Cardiac septum (tissue), 1 donor: ENCODE results near the gene ERMP1. TPM values are rescaled to one million over a fixed set of nuclear protein-coding genes. Genes with fewer than 3 reads are reported as not detected.
A peak's percentile ranks its signal among the peaks of the same experiment; 100 is the strongest.
"Not testable (repeated sequence)": the region's sequence is repeated elsewhere in the genome, so short reads cannot be mapped to it uniquely, and the experiment has no call there.

Experiments
- DNase-seq: peaks from one replicate; pipeline ENCODE4 v3.0.0-alpha.2; 2020; ENCODE audit warnings: low spot score
- intact Hi-C: fragments of 100-400 bp; cut with DNase I; formaldehyde crosslinking; loops from one replicate; pipeline ENCODE4 v1.14.0; 2022
- long read RNA-seq: library from polyadenylated mRNA; unstranded; transcript quantifications from one replicate; pipeline ENCODE4 v2.0.0, GENCODE V29; 2021
- total RNA-seq: library from RNA; stranded (reverse); fragmentation: NEBNext Ultra II Directional; extraction: Animal tissue kit (Norgen Biotek cat#: 25700); gene quantifications from one replicate; pipeline ENCODE4 v1.2.1, GENCODE V29; 2021
- donor health status: DM: no; HTN: no; CAD: no.

ERMP1 gene, protein sequence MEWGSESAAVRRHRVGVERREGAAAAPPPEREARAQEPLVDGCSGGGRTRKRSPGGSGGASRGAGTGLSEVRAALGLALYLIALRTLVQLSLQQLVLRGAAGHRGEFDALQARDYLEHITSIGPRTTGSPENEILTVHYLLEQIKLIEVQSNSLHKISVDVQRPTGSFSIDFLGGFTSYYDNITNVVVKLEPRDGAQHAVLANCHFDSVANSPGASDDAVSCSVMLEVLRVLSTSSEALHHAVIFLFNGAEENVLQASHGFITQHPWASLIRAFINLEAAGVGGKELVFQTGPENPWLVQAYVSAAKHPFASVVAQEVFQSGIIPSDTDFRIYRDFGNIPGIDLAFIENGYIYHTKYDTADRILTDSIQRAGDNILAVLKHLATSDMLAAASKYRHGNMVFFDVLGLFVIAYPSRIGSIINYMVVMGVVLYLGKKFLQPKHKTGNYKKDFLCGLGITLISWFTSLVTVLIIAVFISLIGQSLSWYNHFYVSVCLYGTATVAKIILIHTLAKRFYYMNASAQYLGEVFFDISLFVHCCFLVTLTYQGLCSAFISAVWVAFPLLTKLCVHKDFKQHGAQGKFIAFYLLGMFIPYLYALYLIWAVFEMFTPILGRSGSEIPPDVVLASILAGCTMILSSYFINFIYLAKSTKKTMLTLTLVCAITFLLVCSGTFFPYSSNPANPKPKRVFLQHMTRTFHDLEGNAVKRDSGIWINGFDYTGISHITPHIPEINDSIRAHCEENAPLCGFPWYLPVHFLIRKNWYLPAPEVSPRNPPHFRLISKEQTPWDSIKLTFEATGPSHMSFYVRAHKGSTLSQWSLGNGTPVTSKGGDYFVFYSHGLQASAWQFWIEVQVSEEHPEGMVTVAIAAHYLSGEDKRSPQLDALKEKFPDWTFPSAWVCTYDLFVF
- 16.8 TPM for total RNA-seq
- long read RNA-seq, full-length matches to known transcripts = 17 of 27 reads
- long read RNA-seq, partial matches to known transcripts = 1 of 27 reads
- long read RNA-seq, other reads (novel, unspliced or antisense) = 9 of 27 reads

DNA sequence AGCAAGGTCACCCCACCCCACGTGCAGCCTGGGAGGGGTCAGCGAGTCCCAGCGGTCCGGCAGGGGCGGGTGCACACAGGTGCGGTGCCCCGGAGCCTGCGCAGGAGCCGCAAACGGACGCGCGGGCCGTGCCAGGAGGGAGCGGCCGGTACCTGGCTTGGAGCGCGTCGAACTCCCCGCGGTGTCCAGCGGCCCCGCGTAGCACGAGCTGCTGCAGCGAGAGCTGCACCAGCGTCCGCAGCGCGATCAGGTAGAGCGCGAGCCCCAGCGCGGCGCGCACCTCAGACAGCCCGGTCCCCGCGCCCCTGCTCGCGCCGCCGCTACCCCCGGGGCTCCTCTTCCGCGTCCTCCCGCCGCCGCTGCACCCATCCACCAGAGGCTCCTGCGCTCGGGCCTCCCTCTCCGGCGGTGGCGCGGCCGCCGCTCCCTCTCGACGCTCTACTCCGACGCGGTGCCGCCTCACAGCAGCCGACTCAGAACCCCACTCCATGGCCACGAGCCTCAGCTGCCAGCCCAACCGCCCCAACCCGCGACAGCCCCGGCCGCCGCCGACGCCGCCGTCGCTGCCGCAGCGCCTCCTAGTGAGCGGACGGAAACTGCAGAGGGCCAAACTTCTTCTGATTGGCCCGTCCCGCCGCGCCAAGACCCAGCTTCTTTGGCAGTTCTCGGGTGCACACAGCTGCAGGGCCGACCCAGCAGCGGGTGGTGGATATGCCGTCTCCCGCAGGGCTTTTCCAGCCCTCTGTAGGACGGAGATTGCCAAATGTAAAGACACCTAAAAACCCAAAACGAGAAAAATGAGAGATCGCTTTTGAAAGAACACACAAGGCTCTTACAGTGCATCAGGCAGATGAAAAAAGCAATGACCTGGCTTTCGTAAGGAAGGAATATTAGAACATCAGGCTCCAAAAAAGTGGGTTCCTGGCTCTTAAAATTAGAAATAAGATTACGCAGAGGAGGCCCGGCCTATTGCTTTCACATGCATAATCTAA lies at the start of gene ERMP1:
Gene ERMP1, minus strand, starts transcription at position 580 of the 992 bp plus-strand sequence. Its CDS starts 90 bp downstream, at position 490.
- intact Hi-C loops = loop anchor here (5.0 to 10.0 kb wide), 2 partner anchors 172 to 206 kb away; partner anchors contain the start of gene RIC1
- DNase-seq = peak; percentile 93

DNA sequence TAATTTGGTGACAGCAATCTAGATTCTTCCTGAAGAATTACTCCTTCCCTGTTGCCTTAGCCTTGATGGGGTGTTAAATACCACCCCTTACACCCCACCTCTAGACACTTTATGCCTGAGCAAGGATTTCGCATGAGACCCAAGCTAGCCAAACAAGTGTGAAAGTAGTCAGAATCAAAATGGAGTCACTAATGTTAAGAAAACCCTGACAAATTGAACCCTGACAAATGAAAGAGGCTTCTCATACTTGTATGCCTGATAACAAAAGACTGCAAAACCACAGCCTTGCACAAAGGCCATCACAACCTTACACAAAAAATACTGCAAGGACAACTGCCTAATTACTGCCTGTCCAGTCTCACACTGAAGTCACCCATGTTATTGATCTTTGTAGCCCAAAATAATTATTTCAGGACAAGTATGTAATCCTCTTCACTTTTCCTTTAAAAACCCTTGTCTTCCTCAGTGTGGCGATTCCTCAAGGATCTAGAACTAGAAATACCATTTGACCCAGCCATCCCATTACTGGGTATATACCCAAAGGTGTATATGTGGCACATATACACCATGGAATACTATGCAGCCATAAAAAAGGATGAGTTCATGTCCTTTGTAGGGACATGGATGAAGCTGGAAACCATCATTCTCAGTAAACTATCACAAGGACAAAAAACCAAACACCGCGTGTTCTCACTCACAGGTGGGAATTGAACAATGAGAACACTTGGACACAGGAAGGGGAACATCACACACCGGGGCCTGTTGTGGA lies 49.5 kb upstream of the ERMP1 start:
- DNase-seq, intact Hi-C loops: not testable (repeated sequence)

- DNase-seq = no peak
- intact Hi-C loops = no loop called here
These were observed 46.7 kb upstream of the ERMP1 start for GRCh38 chr9:5879419-5880181.

DNA sequence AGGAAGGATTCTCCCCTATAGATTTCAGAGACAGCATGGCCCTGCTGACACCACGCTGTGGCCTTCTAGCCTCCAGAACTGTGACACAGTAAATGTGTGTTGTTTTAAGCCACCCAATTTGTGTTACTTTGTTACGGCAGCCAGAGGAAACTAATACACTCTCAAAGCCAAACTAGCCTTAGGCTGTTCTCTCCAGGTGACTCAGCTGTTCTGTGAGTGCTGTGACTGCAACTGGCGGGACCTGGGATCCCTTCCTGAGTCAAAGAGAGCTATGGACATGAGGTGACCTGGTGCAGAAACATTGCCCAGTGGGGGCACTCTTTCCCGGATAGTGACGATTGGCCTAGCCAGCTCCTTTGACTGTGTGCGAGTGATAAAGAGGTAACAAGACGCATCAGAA lies 43.8 kb upstream of the ERMP1 start:
- no peak for DNase-seq
- intact Hi-C loops = no loop called here

GRCh38 chr9:5876026-5876425 lies 43.1 kb upstream of the ERMP1 start:
- no peak for DNase-seq
- intact Hi-C loops = no loop called here

- intact Hi-C loops = no loop called here
- no peak for DNase-seq
These were observed 41.1 kb upstream of the ERMP1 start for GRCh38 chr9:5874048-5874447.

GRCh38 chr9:5873439-5873838 lies 40.5 kb upstream of the ERMP1 start:
- intact Hi-C loops = no loop called here
- DNase-seq = no peak

DNA sequence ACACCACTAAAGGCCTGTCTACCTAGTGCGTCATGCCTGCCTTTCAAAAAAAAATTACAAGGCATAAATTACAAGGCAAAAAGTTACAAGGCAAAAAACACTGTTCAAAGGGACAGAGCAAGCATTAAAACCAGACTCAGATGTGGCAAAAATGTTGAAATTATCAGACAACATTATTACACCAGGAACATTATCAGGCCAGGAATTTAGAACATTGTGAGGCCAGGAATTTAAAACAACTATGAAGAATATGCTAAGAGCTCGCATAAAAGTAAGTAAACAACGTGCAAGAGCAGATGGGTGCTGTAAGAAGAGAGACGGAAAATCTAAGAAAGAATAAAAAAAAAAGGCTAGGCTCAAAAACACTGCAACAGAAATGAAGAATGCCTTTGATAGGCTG lies 39.6 kb upstream of the ERMP1 start:
- intact Hi-C loops = no loop called here

GRCh38 chr9:5871785-5872184 lies 38.9 kb upstream of the ERMP1 start:
- DNase-seq = no peak
- intact Hi-C loops = no loop called here

More for the DNA sequence above, 39.6 kb upstream of the ERMP1 start:
- DNase-seq = no peak

GRCh38 chr9:5870691-5871090 lies 37.8 kb upstream of the ERMP1 start:
- no peak for DNase-seq
- intact Hi-C loops = no loop called here

DNA sequence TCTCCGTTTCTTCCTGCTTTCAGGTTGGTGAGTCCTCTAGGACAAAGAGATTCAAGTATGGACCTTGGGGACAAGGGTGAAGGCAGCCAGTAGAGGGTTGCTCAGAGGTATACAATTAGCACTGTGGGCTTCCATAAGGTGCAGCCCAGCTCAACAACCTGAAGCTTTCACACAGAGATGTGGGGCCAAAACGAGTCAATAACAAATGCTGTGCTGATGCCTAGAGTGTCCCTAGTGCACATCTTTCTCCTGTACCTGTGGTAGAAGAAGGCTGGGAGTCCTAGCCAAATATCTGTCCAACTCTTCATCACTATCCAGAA lies 37.1 kb upstream of the ERMP1 start:
- intact Hi-C loops = no loop called here
- no peak for DNase-seq

DNA sequence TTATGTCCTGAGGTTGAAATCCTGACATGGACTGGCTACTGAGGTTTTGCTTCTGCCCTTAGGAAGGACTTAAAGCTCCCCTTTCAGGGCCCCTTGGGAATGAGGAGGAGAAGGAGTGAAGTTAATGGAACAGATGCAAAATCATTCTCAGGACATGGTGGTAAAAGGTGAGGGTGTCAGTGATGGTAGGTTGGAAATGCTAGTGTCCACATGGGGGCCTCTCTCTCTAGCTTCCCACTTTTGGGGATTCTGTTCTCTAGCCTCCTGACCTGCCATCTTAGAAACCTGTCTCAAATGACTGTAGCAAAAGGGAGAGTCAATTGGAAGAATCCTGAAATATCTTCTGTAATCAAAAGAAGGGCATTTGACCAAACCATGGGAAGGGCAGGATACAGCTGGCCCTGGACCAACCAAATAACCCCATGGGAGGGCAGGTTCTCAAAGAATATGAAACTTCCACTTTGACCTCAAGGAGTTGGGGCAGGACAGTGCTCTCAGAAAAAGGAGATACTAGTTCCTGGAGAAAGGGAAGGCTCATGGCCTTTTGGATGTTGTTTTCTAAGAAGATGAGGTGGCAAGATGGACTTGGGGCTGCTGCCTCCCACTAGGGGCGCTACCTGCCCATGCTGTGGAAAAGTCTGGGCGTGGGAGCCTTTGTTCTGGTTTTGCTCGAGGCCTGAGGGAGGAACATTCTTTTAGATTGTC lies 36.5 kb upstream of the ERMP1 start:
- intact Hi-C loops = no loop called here
- no peak for DNase-seq

GRCh38 chr9:5868235-5868634 lies 35.3 kb upstream of the ERMP1 start:
- DNase-seq = no peak
- intact Hi-C loops = no loop called here

DNA sequence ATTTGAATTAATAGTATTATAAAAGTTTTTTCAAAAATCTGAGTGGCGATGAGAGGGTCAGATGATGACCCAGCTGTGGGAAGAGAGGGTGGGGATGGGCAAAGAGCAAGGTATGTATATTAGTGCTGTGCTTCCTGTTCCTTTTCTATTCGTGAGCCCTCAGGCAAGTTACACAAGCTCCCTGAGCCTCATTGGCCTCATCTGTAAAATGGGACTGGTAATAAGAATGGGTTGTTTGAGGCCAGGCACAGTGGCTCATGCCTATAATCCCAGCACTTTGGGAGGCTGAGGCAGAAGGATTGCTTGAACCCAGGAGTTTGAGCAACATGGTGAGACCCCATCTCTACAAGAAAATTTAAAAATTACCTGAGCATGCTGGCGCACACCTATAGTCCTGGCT lies 33.8 kb upstream of the ERMP1 start:
- no peak for DNase-seq

DNA sequence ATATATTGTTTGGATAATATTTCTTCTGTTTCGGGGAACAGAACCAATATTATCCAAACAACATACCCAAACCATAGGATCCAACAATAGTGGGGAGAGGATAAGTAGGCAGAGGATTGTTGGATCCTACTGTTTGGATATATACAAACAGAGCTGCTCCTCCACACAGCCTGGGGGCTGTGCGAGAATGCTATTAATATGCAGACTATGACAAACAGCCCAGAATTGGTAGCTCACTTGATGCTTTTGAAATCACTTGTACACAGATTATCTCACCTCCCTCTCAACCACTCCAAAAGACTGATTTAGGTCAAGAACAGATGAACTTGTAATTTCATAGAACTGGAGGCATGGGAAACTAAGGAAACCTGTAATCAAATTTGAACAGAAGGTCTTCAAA lies 33.4 kb upstream of the ERMP1 start:
- intact Hi-C loops = no loop called here
- DNase-seq = no peak

More for the DNA sequence above, 33.8 kb upstream of the ERMP1 start:
- intact Hi-C loops = no loop called here

- intact Hi-C loops = no loop called here
- no peak for DNase-seq
These were observed 31.5 kb upstream of the ERMP1 start for GRCh38 chr9:5864446-5864845.

GRCh38 chr9:5863092-5863746 lies 30.3 kb upstream of the ERMP1 start:
- intact Hi-C loops = no loop called here
- DNase-seq = peak; percentile 43
